SJCRH30 (cell line): ENCODE measurements around the gene RPL13. TPM values are rescaled to one million over a fixed set of nuclear protein-coding genes. Genes with fewer than 3 reads are reported as not detected.

Experiments used
- DNase-seq, 2 experiments: peaks; one replicate each; pipeline ENCODE4 v3.0.0-alpha.2; 2015 to 2020
- H3K27ac ChIP-seq: fragments of 250-450 bp; sonication (Bioruptor Pico); 2 replicates; pipeline ENCODE4 v1.5.1; 2020; ENCODE audit warnings: mild to moderate bottlenecking, moderate library complexity
- H3K27me3 ChIP-seq: fragments of 250-450 bp; sonication (Bioruptor Pico); 2 replicates; pipeline ENCODE4 v1.5.1; 2020; ENCODE audit warnings: mild to moderate bottlenecking, moderate library complexity
- H3K36me3 ChIP-seq: fragments of 250-450 bp; sonication (Bioruptor Pico); 2 replicates; pipeline ENCODE4 v1.5.1; 2020; ENCODE audit warnings: mild to moderate bottlenecking, moderate library complexity
- H3K4me1 ChIP-seq: fragments of 250-450 bp; sonication (Bioruptor Pico); 2 replicates; pipeline ENCODE4 v1.5.1; 2020; ENCODE audit warnings: mild to moderate bottlenecking, moderate library complexity
- H3K4me3 ChIP-seq: fragments of 250-450 bp; sonication (Bioruptor Pico); 2 replicates; pipeline ENCODE4 v1.5.1; 2020; ENCODE audit warnings: mild to moderate bottlenecking, moderate library complexity
- H3K9me3 ChIP-seq: fragments of 250-450 bp; sonication (Bioruptor Pico); replicated peaks from 2 replicates; pipeline ENCODE4 v1.5.1; 2020; ENCODE audit warnings: mild to moderate bottlenecking, moderate library complexity
- total RNA-seq: library from RNA; depleted of rRNA; stranded (reverse); fragments of >200 nt; shearing (Covaris generic); gene quantifications from 2 replicates; pipeline ENCODE4 v1.2.3, GENCODE V29; 2014

Gene RPL13
- total RNA-seq, 1 experiment from 2014 or later = 5,665 TPM

DNA sequence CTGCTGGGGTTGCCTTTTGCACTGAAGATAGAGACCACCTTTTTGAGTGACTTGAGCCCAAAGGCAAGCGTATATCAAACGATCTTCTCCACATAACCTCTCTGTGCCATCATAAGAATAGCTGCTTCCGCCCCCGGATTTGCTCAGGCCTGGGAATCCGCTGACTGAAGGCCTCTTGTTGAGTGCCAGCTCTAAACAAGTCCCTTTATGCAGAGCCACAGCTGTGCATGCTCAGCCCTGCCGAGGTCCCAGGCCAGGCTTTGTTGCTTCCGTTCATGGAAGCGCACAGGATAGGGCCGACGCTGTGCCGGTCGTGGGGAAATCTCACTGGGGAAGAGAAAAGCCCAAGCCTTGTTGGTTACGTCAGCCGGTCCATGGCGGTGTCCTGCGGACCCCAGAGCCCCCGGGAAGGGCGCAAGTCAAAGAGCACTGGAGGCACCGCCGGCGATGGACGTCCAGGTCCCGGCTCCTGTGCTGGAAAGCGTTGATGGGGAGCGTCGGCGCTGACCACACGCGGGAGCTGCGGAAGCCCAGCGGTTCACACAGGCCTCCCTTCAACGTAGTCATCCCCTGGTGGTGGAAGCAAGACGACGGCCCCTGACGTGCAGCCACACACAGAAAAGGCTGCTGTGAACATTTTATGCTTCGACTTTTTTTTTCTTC lies 23.5 kb upstream of the RPL13 start:
- H3K27ac ChIP-seq = no peak overlapping the region

DNA sequence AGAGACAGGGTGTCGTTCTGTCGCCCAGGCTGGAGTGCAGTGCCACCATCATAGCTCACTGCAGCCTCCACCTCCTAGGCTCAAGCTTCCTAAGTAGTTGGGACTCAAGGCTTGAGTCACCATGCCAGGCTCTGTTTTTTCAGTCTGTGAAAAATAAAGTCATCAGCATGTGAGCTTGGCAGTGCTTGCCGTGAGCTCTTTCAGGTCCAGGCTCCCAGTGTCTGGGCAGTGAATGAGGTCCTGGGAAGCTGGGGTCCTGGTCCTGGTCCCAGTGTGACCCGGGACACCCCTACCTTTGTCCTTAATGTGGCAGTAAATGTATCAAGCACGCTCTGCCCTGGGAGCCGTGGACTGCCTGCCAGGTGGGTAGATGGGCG lies 22.9 kb upstream of the RPL13 start:
- Histone ChIP-seq H3K9me3 (no peaks in the 10 kb centered on the region), H3K4me1 (peaks cover 15% of the 10 kb centered on the region), H3K27me3 (no peaks in the 10 kb centered on the region), H3K27ac (no peak overlapping the region), H3K36me3 (peaks cover 68% of the 10 kb centered on the region), H3K4me3 (no peak overlapping the region)
- DNase-seq = no peak

More for the DNA sequence above, 23.5 kb upstream of the RPL13 start:
- no peaks in the 10 kb centered on the region for H3K9me3 ChIP-seq
- no peak overlapping the region for H3K4me3 ChIP-seq
- no peak for DNase-seq
- peaks cover 73% of the 10 kb centered on the region for H3K36me3 ChIP-seq
- peaks cover 9% of the 10 kb centered on the region for H3K4me1 ChIP-seq
- no peaks in the 10 kb centered on the region for H3K27me3 ChIP-seq

DNA sequence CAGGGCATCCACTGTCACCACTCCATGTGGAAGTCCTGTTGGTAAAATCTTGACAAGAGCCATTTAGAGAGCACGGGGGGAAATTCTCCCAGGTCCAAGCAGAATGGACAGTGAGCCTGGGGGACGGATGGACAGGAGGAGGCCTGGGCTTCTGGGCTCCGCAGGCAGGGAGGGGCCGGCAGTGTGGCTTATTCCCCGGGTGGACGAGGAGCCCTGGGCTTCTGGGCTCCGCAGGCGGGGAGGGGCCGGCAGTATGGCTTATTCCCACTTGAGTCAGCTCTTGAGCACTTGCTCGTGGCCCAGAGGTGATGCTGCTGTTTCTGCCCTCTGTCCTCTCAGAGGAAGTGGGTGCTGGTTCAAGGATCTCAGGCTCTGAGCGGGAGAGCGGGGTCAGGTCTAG lies 22.2 kb upstream of the RPL13 start:
- Histone ChIP-seq H3K4me1 (peaks cover 17% of the 10 kb centered on the region), H3K27ac (no peak overlapping the region), H3K9me3 (no peaks in the 10 kb centered on the region), H3K4me3 (no peak overlapping the region), H3K27me3 (no peaks in the 10 kb centered on the region), H3K36me3 (peaks cover 61% of the 10 kb centered on the region)
- DNase-seq = no peak

DNA sequence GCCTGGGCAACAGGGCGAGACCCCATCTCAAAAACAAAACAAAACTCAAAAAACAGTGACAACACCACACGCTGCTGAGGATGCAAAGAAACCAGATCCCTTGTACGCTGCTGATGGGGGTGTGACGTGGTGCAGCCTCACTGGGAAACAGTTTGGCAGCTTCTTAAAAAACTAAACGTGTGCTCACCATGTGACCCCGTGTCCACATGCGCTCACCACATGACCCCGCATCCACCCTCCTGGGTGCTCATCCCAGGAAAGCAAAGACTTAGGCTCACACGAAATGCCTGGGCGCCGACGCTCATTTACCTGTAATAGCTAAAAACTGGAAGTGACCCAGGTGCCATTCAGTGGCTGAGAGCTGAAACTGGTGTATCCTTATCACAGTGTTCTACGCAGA lies 19.9 kb upstream of the RPL13 start:
- no peak for DNase-seq
- H3K9me3 ChIP-seq = no peaks in the 10 kb centered on the region
- H3K4me3 ChIP-seq = no peak overlapping the region
- peak overlapping the region; percentile 1; the same call in 1 of the 2 replicates for H3K27ac ChIP-seq
- peaks cover 36% of the 10 kb centered on the region for H3K4me1 ChIP-seq
- H3K27me3 ChIP-seq = no peaks in the 10 kb centered on the region
- H3K36me3 ChIP-seq = peaks cover 53% of the 10 kb centered on the region

DNA sequence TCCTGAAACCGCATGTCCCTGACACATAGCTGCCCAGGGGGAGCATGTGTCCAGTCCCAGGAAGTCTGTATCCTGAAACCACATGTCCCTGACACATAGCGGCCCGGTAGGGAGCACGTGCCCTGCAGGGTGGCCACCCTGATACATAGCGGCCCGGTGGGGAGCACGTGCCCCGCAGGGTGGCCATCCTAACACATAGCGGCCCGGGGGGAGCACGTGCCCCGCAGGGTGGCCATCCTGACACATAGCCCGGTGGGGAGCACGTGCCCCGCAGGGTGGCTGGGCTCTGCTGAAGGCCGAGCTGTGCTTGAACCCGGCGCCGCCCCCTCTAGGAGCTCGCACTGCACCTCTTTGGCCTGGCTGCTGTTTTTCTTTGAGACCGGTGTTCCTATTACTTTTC lies 18.7 kb upstream of the RPL13 start:
- DNase-seq = no peak
- Histone ChIP-seq H3K4me1 (peaks cover 36% of the 10 kb centered on the region), H3K27me3 (no peaks in the 10 kb centered on the region), H3K9me3 (no peaks in the 10 kb centered on the region), H3K36me3 (peaks cover 58% of the 10 kb centered on the region), H3K4me3 (no peak overlapping the region), H3K27ac (peak overlapping the region; percentile 100)

DNA sequence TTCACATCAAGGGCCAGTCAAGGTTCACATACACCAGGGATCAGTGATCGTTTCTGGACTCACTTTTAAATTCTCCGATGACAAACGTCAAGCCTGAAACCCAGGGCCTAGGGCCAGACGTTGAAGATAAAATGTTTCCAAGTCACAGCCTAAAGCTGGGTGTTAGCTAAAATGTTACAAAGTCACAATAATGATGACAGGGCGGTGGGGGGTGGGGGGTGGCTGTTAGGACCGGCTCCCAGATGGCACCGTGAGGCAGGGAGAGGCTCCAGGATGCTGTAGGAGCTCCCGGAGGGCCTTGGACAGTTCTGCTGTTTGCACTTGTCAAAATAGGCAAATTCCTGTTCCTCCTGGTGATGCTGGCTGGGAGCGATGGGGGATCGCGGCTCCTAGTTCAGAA lies 16.4 kb upstream of the RPL13 start:
- no peak for DNase-seq
- Histone ChIP-seq H3K4me1 (peaks cover 36% of the 10 kb centered on the region), H3K27me3 (no peaks in the 10 kb centered on the region), H3K36me3 (peaks cover 58% of the 10 kb centered on the region), H3K27ac (peak overlapping the region; percentile 100), H3K4me3 (no peak overlapping the region), H3K9me3 (no peaks in the 10 kb centered on the region)

DNA sequence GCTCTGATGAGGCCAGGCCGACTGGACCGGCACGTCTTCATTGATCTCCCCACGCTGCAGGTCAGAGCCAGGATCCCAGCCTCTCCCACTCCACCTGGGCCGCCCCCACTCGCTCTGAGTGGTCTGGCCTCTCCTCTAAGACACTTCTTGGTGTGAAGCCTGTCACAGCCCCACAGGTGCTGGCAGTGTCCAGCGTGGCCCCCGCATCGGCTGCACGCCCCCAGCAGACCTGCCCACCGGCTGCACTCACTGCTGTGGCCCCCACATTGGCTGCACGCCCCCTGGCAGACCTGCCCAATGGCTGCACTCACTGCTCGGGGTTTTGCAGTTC lies 15.8 kb upstream of the RPL13 start:
- H3K27ac ChIP-seq = peak overlapping the region; percentile 100
- H3K4me3 ChIP-seq = no peak overlapping the region
- H3K27me3 ChIP-seq = no peaks in the 10 kb centered on the region
- H3K9me3 ChIP-seq = no peaks in the 10 kb centered on the region
- H3K4me1 ChIP-seq = peaks cover 36% of the 10 kb centered on the region
- H3K36me3 ChIP-seq = peaks cover 58% of the 10 kb centered on the region
- DNase-seq = no peak

DNA sequence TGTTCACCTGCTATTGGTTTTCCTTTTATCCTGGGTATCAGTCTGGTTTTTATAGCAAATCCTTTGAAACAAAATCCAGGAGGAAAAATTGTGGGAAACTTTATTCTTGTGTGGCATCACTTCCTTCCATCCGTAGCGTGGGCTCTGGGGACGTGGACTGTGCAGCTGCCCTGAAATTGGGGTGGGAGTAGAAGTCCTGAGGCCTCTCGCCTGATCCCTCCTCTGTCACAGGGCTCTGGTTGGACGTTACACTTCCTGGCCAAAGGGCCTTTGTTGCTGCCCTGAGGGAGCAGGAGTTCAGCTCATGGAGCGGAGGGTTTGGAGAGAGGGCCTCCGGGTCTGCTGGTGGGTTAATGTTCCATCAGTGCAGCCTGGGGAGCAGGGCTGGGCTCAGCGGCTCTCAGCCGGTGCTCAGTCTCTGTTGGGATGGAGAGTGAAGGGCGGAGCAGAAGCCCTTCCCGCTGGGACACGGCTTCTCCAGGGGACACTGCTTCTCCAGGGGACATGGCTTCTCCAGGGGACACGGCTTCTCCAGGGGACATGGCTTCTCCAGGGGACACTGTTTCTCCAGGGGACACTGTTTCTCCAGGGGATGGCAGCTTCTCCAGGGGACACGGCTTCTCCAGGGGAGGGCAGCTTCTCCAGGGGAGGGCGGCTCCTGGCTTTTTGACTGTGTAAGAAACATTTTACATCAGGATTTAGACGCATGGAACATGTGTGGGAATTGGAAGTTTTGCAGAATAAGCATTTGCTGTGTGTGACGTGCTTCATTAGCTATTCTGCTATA lies 15.2 kb upstream of the RPL13 start:
- H3K4me3 ChIP-seq = no peak overlapping the region
- peak in 1 of 2 experiments; percentile 59 for DNase-seq
- no peaks in the 10 kb centered on the region for H3K27me3 ChIP-seq
- H3K4me1 ChIP-seq = peaks cover 36% of the 10 kb centered on the region
- H3K9me3 ChIP-seq = no peaks in the 10 kb centered on the region
- peaks cover 63% of the 10 kb centered on the region for H3K36me3 ChIP-seq
- H3K27ac ChIP-seq = peak overlapping the region; percentile 100

DNA sequence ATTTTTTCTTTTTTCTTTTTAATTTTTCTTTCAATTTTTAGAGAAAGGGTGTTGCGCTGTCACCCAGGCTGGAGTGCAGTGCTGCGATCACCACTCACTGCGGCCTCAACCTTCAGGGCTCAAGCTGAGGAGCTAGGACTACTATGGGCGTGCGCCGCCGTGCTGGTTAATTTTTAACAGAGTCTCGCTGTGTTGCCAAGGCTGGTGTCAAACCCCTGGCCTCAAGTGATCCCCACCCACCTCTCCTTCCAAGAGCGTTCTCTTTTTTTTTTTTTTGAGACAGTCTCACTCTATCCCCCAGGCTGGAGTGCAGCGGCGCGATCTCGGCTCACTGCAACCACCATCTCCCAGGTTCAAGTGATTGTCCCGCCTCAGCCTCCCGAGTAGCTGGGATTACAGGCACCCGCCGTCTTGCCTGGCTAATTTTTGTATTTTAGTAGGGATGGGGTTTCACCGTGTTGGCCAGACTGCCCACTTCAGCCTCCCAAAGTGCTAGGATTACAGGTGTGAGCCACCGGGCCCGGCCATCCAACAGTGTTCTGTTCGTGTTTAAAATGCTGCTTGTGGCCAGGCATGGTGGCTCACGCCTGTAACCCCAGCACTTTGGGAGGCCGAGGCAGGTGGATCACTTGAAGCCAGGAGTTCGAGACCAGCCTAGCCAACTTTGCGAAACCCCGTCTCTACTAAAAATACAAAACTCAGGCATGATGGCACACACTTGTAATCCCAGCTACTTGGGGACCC lies 14.5 kb upstream of the RPL13 start:
- no peaks in the 10 kb centered on the region for H3K27me3 ChIP-seq
- peaks cover 70% of the 10 kb centered on the region for H3K36me3 ChIP-seq
- no peak for DNase-seq
- H3K9me3 ChIP-seq = no peaks in the 10 kb centered on the region
- H3K27ac ChIP-seq = no peak overlapping the region; the same call in 1 of the 2 replicates
- H3K4me3 ChIP-seq = no peak overlapping the region
- peaks cover 36% of the 10 kb centered on the region for H3K4me1 ChIP-seq

DNA sequence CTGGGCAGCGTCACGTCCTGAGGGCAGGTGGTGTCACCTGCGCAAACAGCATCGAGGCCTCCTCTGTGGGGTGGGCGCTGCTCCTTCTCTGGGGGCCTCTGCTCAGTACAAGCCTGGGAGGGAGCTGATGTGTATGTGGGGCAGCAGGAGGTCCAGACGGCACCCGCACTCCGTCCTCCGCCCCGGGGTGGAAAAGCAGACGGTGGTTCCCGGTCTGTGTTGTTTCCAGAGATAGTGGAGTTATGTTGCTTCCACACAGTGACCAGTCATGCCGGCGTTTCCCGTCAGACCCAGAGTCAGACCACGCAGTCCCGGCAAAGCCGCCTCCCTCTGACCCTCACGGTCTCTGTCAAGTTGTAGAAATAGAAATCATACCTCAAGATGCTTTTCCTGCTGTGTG lies 13.7 kb upstream of the RPL13 start:
- Histone ChIP-seq H3K27me3 (no peaks in the 10 kb centered on the region), H3K4me3 (no peak overlapping the region), H3K4me1 (peaks cover 29% of the 10 kb centered on the region), H3K27ac (no peak overlapping the region), H3K36me3 (peaks cover 73% of the 10 kb centered on the region), H3K9me3 (no peaks in the 10 kb centered on the region)
- no peak for DNase-seq

DNA sequence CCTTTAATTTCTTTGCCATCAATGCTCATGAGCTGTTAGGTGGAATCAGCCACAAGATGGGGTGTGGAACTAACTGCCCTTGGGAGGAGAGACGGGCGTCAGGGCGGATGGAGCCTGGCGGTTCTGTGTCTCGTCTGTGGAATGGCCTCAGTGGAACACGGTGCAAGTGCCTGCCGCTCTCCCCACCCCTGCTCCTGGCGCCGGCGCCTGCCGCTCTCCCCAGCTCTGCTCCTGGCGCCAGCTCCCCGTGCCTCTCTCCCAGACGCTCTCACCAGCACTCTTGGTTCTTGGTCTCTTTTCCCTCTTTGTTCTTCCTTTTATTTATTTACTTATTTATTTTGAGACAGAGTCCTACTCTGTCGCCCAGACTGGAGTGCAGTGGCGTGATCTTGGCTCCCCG lies 13.2 kb upstream of the RPL13 start:
- H3K27ac ChIP-seq = no peak overlapping the region
- no peaks in the 10 kb centered on the region for H3K9me3 ChIP-seq
- peaks cover 78% of the 10 kb centered on the region for H3K36me3 ChIP-seq
- H3K4me1 ChIP-seq = peaks cover 24% of the 10 kb centered on the region
- no peaks in the 10 kb centered on the region for H3K27me3 ChIP-seq
- H3K4me3 ChIP-seq = no peak overlapping the region
- DNase-seq = no peak

DNA sequence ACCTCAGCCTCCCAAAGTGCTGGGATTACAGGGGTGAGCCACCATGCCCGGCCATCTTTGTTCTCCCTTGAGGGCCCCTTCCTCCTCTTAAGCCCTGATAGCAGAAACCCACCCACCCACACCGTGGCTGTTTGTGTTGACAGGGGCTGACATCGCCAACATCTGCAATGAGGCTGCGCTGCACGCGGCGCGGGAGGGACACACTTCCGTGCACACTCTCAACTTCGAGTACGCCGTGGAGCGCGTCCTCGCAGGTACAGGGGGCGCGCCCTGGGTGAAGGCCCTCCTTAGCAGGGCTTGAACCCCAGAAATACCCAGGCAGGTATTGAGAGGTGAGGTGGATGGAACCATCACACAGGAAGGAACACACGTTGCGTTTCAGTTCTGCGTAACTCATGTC lies 12.6 kb upstream of the RPL13 start:
- Histone ChIP-seq H3K4me3 (no peak overlapping the region), H3K36me3 (peaks cover 83% of the 10 kb centered on the region), H3K27ac (no peak overlapping the region), H3K4me1 (peaks cover 21% of the 10 kb centered on the region), H3K9me3 (no peaks in the 10 kb centered on the region), H3K27me3 (no peaks in the 10 kb centered on the region)
- DNase-seq = no peak

DNA sequence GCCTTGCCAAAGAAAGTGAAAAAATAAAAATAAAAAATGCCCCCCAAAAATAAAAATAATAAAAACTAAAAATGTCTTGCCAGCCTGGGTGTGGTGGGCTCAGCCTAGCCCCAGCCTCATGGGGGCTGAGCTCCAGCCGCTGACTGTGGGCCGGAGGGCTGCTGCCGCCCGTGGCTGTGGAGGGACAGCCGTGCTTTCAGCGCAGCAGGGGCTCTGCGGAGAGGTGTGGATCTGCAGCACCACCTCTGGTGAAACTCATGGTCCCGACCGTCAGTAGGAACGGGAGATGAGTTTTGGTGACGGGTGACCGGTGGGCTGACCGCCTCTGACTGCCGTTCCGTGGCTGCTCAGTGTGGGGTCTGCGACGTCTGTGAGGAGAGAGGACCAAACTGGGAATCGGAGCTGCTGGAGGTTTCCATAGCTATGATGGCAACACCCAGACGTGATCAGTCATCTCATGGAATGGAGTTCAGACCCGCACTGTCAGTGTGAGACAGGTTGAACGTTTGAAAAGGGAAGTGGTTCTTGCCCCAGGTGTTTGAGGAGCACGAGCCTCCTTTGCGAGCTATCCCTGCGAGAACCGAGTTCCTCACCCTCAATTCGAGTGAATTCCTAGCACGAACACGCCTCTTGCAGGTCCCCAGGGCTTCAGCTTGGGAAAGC lies 12.0 kb upstream of the RPL13 start:
- peaks cover 17% of the 10 kb centered on the region for H3K4me1 ChIP-seq
- peak overlapping the region; percentile 6; the same call in 1 of the 2 replicates for H3K27ac ChIP-seq
- no peak for DNase-seq
- no peaks in the 10 kb centered on the region for H3K27me3 ChIP-seq
- peaks cover 89% of the 10 kb centered on the region for H3K36me3 ChIP-seq
- H3K4me3 ChIP-seq = no peak overlapping the region
- H3K9me3 ChIP-seq = no peaks in the 10 kb centered on the region

DNA sequence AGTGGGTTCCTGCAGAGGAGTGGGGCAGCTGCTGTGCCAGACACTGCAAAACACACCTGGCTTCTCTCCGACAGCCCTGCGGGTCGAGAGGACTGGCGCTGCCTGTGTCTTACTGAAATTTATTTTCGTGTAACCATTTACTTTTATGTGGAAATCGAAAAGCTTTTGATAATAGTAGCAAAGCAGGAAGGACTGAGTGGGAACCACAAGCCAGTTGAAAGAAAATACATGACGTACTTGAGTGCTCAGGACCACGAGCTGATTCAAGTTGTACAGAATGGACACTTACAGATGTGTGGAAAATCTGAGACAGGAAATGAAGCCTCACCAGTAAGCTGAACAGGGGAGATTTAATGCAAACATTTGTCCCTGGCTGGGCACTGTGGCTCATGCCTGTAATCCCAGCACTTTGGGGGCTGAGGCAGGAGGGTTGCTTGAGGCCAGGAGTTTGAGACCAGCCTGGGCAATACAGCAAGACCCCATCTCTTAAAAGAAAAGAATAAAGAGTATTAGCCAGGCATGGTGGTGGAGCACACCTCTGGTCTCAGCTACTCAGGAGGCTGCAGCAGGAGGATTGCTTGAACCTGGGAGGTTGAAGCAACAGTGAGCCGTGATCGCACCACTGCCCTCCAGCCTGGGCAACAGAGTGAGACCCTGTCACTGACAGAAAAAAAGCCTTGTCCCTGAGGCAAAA lies 11.3 kb upstream of the RPL13 start:
- Histone ChIP-seq H3K4me1 (peaks cover 10% of the 10 kb centered on the region), H3K4me3 (no peak overlapping the region), H3K36me3 (peaks cover 84% of the 10 kb centered on the region), H3K27me3 (no peaks in the 10 kb centered on the region), H3K27ac (peak overlapping the region; percentile 6; the same call in 1 of the 2 replicates), H3K9me3 (no peaks in the 10 kb centered on the region)
- no peak for DNase-seq
